Fibroblast of pulmonary artery (primary cell): ENCODE data around the gene MYOM1.

Experiments used
- DNase-seq: peaks from one replicate; pipeline ENCODE4 v3.0.0-alpha.2; 2010; ENCODE audit warnings: low read depth
- H3K4me3 ChIP-seq: replicated peaks from 2 replicates; pipeline ENCODE4 v1.5.1; 2011; ENCODE audit warnings: low read depth, mild to moderate bottlenecking, control low read depth, low read length, moderate library complexity
- TF ChIP-seq, protein P1 (sequence below): IDR thresholded peaks from 2 replicates; pipeline ENCODE4 v1.5.1; 2011; ENCODE audit warnings: mild to moderate bottlenecking, control low read depth, low read length, inconsistent platforms; ENCODE audit errors: missing control alignments

Gene MYOM1

DNA sequence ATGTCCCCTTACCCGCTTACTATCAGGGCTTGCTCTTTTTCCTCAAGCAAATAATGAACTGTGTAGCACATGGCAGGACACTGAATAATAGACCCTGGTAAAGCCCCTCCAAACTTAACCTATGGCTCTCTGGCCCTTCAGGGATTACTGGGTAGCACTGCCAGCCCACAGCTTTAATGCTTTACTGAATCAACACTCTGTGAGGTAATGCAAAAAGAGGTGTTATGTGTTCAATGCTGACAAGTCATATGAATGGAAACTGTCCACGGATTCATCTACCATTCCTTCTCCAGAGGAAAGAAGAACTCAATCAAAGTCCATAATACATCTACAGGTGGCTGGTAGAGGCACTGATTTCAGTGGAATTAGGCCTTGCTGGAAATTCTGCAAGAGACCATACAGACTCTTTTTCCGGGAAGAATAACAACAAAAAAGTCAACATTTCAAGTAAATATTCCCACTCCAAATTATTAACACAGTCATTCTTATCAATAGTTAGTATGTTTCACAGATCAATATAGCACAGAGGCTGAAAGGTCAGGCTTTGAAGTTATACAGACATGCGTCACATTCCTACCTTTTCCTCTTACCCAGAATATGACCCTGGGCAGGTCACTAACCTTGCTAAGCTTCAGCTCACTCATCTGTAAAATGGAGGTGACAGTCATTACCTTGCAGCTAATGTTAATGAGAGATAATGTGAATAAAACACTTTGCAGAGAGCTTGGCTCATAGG, 13.8 kb upstream of the MYOM1 start:
- TF ChIP-seq, protein P1, sequence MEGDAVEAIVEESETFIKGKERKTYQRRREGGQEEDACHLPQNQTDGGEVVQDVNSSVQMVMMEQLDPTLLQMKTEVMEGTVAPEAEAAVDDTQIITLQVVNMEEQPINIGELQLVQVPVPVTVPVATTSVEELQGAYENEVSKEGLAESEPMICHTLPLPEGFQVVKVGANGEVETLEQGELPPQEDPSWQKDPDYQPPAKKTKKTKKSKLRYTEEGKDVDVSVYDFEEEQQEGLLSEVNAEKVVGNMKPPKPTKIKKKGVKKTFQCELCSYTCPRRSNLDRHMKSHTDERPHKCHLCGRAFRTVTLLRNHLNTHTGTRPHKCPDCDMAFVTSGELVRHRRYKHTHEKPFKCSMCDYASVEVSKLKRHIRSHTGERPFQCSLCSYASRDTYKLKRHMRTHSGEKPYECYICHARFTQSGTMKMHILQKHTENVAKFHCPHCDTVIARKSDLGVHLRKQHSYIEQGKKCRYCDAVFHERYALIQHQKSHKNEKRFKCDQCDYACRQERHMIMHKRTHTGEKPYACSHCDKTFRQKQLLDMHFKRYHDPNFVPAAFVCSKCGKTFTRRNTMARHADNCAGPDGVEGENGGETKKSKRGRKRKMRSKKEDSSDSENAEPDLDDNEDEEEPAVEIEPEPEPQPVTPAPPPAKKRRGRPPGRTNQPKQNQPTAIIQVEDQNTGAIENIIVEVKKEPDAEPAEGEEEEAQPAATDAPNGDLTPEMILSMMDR = no peak
- H3K4me3 ChIP-seq = no peak overlapping the region
- no peak for DNase-seq

DNA sequence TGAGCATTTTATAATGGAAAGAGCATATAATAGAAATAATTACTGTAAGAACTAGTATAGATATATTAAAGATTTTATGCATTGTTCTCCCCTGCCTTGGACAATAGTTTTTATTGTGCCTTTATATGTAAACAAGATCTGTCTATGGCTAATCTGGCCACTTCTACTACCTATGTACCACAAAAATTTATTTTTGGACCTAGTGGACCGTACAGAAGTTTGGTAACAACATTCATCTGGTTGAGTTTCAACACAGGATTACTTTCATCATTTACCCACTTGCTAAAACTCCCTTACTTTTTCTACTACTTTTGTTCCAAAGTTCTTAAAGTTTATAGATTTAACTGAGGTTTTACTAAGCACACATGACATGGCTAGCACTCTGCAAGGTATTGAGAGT, 13.2 kb upstream of the MYOM1 start:
- no peak overlapping the region for H3K4me3 ChIP-seq
- no peak for DNase-seq
- TF ChIP-seq, protein P1 = no peak

DNA sequence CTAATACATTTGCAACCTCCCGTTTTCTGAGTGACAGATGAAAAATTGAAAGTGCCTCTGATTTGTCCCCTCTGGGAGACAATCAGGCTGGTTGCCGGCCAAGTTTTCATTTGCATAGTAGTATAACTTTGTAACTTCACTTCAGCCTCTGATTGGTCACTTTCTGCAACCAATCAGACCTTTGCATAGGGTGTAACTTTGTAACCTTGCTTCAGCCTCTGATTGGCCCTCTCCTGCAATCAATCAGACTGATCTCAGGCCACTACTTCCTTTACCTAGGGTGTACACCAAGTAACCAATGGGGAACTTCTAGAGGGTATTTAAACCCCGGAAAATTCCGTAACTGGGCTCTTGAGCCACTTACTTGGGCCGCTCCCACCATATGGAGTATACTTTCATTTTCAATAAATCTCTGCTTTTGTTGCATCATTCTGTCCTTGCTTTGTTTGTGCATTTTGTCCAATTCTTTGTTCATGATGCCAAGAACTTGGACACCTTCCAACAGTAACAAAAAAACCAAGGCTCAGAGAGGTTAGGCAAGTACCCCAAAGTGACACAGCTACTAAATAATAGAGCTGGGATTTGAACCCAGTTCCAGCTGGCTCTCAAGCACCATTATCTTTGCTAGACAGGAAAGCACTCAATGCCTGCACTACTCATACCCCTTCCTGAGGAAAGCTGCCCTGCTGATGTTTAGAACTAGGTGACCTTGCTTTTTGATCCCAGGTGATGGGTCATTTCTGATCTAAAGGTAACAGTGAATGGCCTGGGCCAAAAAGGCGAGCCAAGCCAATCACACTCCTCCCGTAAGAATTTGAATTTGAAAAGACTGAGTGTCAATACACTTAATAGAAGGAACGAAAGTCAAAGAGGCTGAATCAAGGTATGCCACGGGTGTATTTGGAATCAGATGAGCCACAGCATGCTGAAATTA, 10.9 kb upstream of the MYOM1 start:
- peak; percentile 56 for DNase-seq
- no peak overlapping the region for H3K4me3 ChIP-seq
- TF ChIP-seq, protein P1 = no peak

GRCh38 chr18:3226048-3226447, 6.3 kb upstream of the MYOM1 start:
- TF ChIP-seq, protein P1 = no peak
- no peak for DNase-seq

DNA sequence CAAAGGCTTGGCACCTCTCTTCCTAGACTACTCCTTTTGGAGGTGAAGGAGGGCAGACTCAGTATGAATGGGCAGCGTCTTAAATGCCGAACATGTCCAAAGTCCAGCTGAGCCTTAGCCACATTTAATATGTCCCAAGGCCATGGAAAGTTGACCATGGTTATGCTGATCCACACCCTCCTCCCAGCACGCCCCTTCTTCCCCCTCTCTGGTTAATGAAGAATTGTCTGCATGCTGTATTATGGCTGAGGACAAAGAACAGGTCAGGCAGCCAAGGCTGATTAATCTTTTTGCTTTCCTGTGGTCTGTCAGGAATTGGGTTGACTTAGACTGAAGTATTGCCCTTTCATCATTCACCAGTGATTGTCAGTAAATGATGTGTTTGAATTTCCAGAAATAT, 5.8 kb upstream of the MYOM1 start:
- no peak overlapping the region for H3K4me3 ChIP-seq
- DNase-seq = no peak
- TF ChIP-seq, protein P1 = no peak

More at GRCh38 chr18:3226048-3226447, 6.3 kb upstream of the MYOM1 start:
- H3K4me3 ChIP-seq = no peak overlapping the region

DNA sequence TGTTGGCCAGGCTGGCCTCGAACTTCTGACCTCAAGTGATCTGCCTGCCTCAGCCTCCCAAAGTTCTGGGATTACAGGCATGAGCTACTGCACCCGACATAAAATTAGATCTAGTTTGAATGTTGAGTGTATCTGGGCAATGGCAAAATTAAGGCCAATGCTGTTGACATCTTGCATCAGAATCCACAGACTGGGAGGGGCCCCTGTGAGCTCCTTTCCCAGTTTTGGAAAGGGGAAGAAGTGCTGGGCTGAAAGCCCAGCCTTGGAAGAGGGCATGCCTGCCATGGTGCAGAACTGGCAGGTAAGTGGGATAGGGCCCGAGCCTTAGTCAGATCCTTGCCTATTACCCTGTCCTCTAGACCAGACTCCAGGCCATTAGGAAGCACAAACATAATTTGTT, 4.5 kb upstream of the MYOM1 start:
- TF ChIP-seq, protein P1 = no peak
- H3K4me3 ChIP-seq = no peak overlapping the region
- DNase-seq = no peak
